CD4-positive, alpha-beta memory T cell (primary cell): Measurements from ENCODE around the gene FHIT. TPM values are rescaled to one million over a fixed set of nuclear protein-coding genes. Genes with fewer than 3 reads are reported as not detected.

Source experiments
- CTCF ChIA-PET: fragments of 350-600 bp; sonication (Branson Sonifier 250); formaldehyde crosslinking; loops from one replicate; lab custom pipeline; 2021; ENCODE audit warnings: inconsistent platforms; ENCODE audit not compliant: partially characterized antibody; lab: Charles Lee
- POLR2A ChIA-PET: fragments of 350-600 bp; sonication (Branson Sonifier 250); formaldehyde crosslinking; loops from one replicate; lab custom pipeline; 2021; ENCODE audit not compliant: partially characterized antibody; lab: Charles Lee
- DNase-seq, 5 donors: peaks; one replicate each; pipeline versions ENCODE4 v3.0.0 to v3.0.0-alpha.2; 2020 to 2022; ENCODE audit warnings: mixed read lengths in 1 of 5
- H3K27ac ChIP-seq: one replicate; pipeline ENCODE4 v1.7.0; 2013; ENCODE audit warnings: low read depth, low read length
- H3K27me3 ChIP-seq: 2 replicates; pipeline ENCODE4 v1.7.0; 2013; ENCODE audit warnings: mild to moderate bottlenecking, low read length, moderate library complexity; ENCODE audit not compliant: insufficient read depth
- H3K36me3 ChIP-seq: 2 replicates; pipeline ENCODE4 v1.7.0; 2013; ENCODE audit warnings: mild to moderate bottlenecking, low read length, moderate library complexity; ENCODE audit not compliant: insufficient read depth
- H3K4me1 ChIP-seq: 2 replicates; pipeline ENCODE4 v1.7.0; 2013; ENCODE audit warnings: mild to moderate bottlenecking, low read length, moderate library complexity; ENCODE audit not compliant: insufficient read depth
- H3K4me3 ChIP-seq, 2 donors: one replicate each; pipeline ENCODE4 v1.7.0; 2013; ENCODE audit warnings: low read length in 2 of 2, mild to moderate bottlenecking in 1 of 2
- H3K9me3 ChIP-seq, 2 donors: one replicate each; pipeline ENCODE4 v1.7.0; 2013; ENCODE audit warnings: low read length in 2 of 2, control low read depth in 1 of 2; ENCODE audit not compliant: control insufficient read depth in 1 of 2
- H3K27ac Mint-ChIP-seq, 7 donors: one replicate each; pipeline ENCODE4 v1.8.0; 2020 to 2021; ENCODE audit warnings: mixed read lengths in 7 of 7, mild to moderate bottlenecking in 6 of 7, inconsistent platforms in 3 of 7, moderate library complexity in 3 of 7
- H3K27me3 Mint-ChIP-seq, 2 donors: one replicate each; pipeline ENCODE4 v1.8.0; 2020 to 2021; ENCODE audit warnings: mixed read lengths in 2 of 2
- H3K36me3 Mint-ChIP-seq, 2 donors: one replicate each; pipeline ENCODE4 v1.8.0; 2020 to 2021; ENCODE audit warnings: mixed read lengths in 2 of 2, inconsistent platforms in 1 of 2, mild to moderate bottlenecking in 1 of 2
- H3K4me1 Mint-ChIP-seq, 4 donors: one replicate each; pipeline ENCODE4 v1.8.0; 2020 to 2021; ENCODE audit warnings: mixed read lengths in 4 of 4, mild to moderate bottlenecking in 1 of 4
- H3K4me3 Mint-ChIP-seq, 8 donors: one replicate each; pipeline ENCODE4 v1.8.0; 2020 to 2021; ENCODE audit warnings: mixed read lengths in 8 of 8, mild to moderate bottlenecking in 7 of 8, moderate library complexity in 6 of 8, inconsistent platforms in 3 of 8
- H3K9me3 Mint-ChIP-seq, 8 donors: one replicate each; pipeline ENCODE4 v1.8.0; 2020 to 2021; ENCODE audit warnings: mixed read lengths in 8 of 8, mild to moderate bottlenecking in 5 of 8, inconsistent platforms in 3 of 8, moderate library complexity in 1 of 8
- intact Hi-C: fragments of 100-400 bp; cut with micrococcal nuclease; formaldehyde crosslinking; loops from one replicate; pipeline ENCODE4 v1.15.1; 2023
- polyA plus RNA-seq, 2 donors: library from polyadenylated mRNA; unstranded; fragments of 300-500 nt; fragmentation: Illumina TruSeq; gene quantifications; one replicate each; pipeline ENCODE4 v1.2.3, GENCODE V29; 2021
- total RNA-seq, 2 experiments: library from RNA; stranded (reverse); gene quantifications; one replicate each; pipeline ENCODE4 v1.2.3, GENCODE V29; 2021

The FHIT gene
- total and polyA plus RNA-seq, 4 experiments from 2014 or later = 8.5 to 58.7 (median 33.2) TPM

DNA sequence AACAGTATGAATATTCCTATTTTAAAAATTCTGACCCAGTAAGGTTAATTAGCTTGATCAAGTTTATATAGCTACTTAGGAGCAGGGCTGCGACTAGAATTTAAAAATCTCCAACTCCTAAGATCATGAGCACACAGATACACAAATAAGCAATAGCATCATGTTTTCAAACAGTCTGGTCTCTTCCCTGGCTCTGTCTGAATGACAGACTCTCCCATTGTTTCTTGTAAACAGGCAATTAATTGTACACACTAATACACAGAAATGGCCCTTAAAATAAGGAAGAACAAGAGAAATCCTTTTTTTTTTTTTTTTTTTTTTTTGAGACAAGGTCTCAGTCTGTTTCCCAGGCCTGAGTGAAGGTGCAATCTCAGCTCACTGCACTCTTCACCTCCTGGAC lies 1137.1 kb downstream of the FHIT start:
- Histone ChIP-seq H3K4me3 (no peak overlapping the region), H3K9me3 (no peaks in the 10 kb centered on the region), H3K4me1 (no peaks in the 10 kb centered on the region), H3K27ac (no peak overlapping the region), H3K36me3 (no peaks in the 10 kb centered on the region), H3K27me3 (no peaks in the 10 kb centered on the region)
- CTCF ChIA-PET = interaction anchor here (0.6 kb wide), 1 partner anchor 903 kb away, joined by 4 read pairs; no protein-coding TSS in a partner anchor
- intact Hi-C loops = no loop called here
- peaks cover 0 to 3% of the 10 kb centered on the region in 2 donors for H3K36me3 Mint-ChIP-seq
- POLR2A ChIA-PET = no interaction called here
- no peak for DNase-seq
- H3K4me1 Mint-ChIP-seq = no peaks in the 10 kb centered on the region
- H3K27me3 Mint-ChIP-seq = no peaks in the 10 kb centered on the region
- no peak overlapping the region for H3K27ac Mint-ChIP-seq
- peaks cover 0 to 2% (median 0%) of the 10 kb centered on the region in 8 donors for H3K9me3 Mint-ChIP-seq
- H3K4me3 Mint-ChIP-seq = no peak overlapping the region

DNA sequence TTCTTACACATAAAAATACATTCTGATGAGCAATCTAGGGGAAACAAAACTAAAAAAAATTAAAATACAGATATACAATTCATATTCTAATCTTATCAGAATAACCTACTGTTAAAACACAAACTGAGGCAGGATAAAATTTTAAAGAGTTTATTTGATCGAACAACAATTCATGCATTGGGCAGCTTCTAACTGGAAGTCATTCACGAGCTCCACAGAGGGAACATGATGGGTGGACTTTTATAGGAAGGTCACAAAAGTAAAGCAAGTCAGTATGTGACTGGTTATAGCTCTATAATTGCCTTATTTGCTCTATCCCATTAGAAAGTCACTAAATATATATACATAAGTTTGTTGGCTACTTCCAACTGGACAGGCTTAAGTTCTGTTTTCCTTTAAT lies 1144.0 kb downstream of the FHIT start:
- no peaks in the 10 kb centered on the region for H3K27me3 ChIP-seq
- ChIA-PET CTCF (no interaction called here), POLR2A (no interaction called here)
- intact Hi-C loops = no loop called here
- H3K9me3 ChIP-seq = no peaks in the 10 kb centered on the region
- no peaks in the 10 kb centered on the region for H3K36me3 ChIP-seq
- Mint-ChIP-seq H3K9me3 (peaks cover 0 to 2% (median 0%) of the 10 kb centered on the region in 8 donors), H3K36me3 (peaks cover 0 to 3% of the 10 kb centered on the region in 2 donors), H3K4me3 (no peak overlapping the region), H3K27ac (no peak overlapping the region), H3K4me1 (peaks cover 9 to 17% (median 11%) of the 10 kb centered on the region in 4 donors), H3K27me3 (no peaks in the 10 kb centered on the region)
- peaks cover 15% of the 10 kb centered on the region for H3K4me1 ChIP-seq
- no peak overlapping the region for H3K4me3 ChIP-seq
- no peak overlapping the region for H3K27ac ChIP-seq
- DNase-seq = no peak

DNA sequence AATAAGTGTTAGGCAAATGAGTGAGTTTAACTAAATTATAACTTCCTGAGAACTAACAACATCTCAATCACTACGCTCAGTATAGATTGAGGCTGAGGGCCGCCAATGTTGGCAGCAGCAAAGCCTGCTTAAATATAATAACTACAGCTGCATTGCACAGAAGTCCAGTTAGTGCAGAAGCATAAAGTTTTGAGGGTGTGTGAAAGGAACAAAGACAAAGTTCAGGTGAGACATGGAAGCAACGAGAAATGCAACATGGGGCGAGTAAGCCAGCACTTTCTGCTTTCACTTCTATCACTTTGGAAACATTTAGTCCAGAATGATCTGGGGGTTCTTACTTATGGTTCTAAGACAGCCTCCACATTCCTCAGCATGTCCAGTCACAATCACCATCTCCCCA lies 1149.1 kb downstream of the FHIT start:
- Mint-ChIP-seq H3K9me3 (peaks cover 0 to 4% (median 0%) of the 10 kb centered on the region in 8 donors), H3K4me1 (peaks cover 9 to 17% (median 11%) of the 10 kb centered on the region in 4 donors)

DNA sequence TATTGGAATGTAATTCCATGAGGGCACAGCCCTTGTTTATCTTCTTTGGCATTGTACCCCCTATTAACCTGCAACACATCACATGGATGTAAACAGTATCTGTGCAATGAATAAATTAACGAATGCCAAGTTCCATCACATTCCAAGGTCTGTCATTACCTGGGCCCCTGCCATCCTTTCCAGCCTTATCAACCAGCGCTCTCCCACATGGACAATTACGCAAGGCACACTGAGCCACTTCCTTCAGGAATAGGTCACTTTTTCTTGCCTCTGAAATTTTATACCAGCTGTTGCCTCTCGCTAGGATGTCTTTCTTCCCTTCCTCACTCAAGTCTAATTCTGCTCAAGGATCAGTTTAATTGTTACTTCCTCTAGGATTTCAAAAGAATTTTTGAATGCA lies 1149.6 kb downstream of the FHIT start:
- ChIA-PET CTCF (no interaction called here), POLR2A (no interaction called here)
- Mint-ChIP-seq H3K27me3 (no peaks in the 10 kb centered on the region), H3K4me3 (no peak overlapping the region), H3K27ac (no peak overlapping the region), H3K4me1 (peaks cover 9 to 17% (median 11%) of the 10 kb centered on the region in 4 donors), H3K9me3 (peaks cover 0 to 4% (median 0%) of the 10 kb centered on the region in 8 donors), H3K36me3 (no peaks in the 10 kb centered on the region)
- no peaks in the 10 kb centered on the region for H3K9me3 ChIP-seq
- intact Hi-C loops = no loop called here
- no peaks in the 10 kb centered on the region for H3K27me3 ChIP-seq
- H3K36me3 ChIP-seq = no peaks in the 10 kb centered on the region
- no peak overlapping the region for H3K27ac ChIP-seq
- H3K4me1 ChIP-seq = peaks cover 15% of the 10 kb centered on the region
- H3K4me3 ChIP-seq = no peak overlapping the region
- no peak for DNase-seq

More for the DNA sequence above, 1149.1 kb downstream of the FHIT start:
- Mint-ChIP-seq H3K4me3 (no peak overlapping the region), H3K27me3 (no peaks in the 10 kb centered on the region), H3K36me3 (no peaks in the 10 kb centered on the region), H3K27ac (peak overlapping the region in 1 of 7 donors; percentile 14)
- no peak for DNase-seq
- peaks cover 15% of the 10 kb centered on the region for H3K4me1 ChIP-seq
- no peak overlapping the region for H3K4me3 ChIP-seq
- ChIA-PET CTCF (no interaction called here), POLR2A (no interaction called here)
- no peaks in the 10 kb centered on the region for H3K27me3 ChIP-seq
- H3K27ac ChIP-seq = no peak overlapping the region
- H3K9me3 ChIP-seq = no peaks in the 10 kb centered on the region
- H3K36me3 ChIP-seq = no peaks in the 10 kb centered on the region
- intact Hi-C loops = no loop called here

DNA sequence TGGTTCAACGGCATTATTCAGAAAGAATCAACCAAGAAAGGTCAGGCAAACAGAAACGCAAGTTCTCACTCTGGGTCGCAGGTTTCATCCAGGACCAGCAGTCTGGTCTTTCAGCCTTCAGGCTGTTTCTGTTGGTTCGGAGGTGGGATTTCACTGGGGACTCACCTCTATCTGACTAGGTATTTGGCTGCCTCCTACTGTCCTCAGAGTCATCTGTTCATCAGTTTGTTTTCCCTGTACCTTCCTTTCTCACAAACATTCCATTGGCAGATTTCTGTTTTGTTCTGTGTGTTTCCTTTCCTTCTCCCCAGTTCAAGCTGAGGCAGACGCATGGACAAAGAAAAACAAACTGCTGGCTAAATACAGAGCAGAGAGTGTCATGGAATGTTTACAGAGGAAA lies 1154.8 kb downstream of the FHIT start:
- Histone ChIP-seq H3K9me3 (no peaks in the 10 kb centered on the region), H3K27ac (no peak overlapping the region), H3K4me1 (no peaks in the 10 kb centered on the region), H3K4me3 (no peak overlapping the region), H3K27me3 (no peaks in the 10 kb centered on the region), H3K36me3 (no peaks in the 10 kb centered on the region)
- Mint-ChIP-seq H3K4me3 (peak overlapping the region in 1 of 8 donors; percentile 23), H3K4me1 (peaks cover 2 to 19% (median 10%) of the 10 kb centered on the region in 4 donors), H3K9me3 (peaks cover 0 to 8% (median 2%) of the 10 kb centered on the region in 8 donors), H3K27ac (no peak overlapping the region), H3K36me3 (peaks cover 0 to 3% of the 10 kb centered on the region in 2 donors), H3K27me3 (no peaks in the 10 kb centered on the region)
- POLR2A ChIA-PET = no interaction called here
- no peak for DNase-seq
- intact Hi-C loops = no loop called here
- CTCF ChIA-PET = no interaction called here

DNA sequence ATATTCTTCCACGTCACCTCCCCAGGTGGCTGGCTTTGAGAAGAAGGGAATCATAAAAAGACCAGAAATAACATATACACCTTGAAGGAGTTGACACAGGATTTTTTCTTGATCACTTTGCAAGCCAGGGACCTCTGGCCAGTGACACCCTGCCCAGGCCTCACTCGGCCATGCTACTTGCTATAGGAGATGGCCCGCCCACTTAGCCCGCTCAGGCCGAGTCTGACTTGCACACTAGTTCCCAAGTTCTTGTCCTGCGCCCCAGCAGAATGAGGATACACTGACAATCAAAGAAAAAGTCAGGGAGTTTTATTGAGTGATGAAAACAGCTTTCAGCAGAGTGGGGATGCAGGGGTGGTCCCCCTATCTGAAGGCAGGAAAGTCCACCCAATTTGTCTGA lies 1155.3 kb downstream of the FHIT start:
- intact Hi-C loops = no loop called here
- POLR2A ChIA-PET = no interaction called here
- H3K27ac Mint-ChIP-seq = no peak overlapping the region

DNA sequence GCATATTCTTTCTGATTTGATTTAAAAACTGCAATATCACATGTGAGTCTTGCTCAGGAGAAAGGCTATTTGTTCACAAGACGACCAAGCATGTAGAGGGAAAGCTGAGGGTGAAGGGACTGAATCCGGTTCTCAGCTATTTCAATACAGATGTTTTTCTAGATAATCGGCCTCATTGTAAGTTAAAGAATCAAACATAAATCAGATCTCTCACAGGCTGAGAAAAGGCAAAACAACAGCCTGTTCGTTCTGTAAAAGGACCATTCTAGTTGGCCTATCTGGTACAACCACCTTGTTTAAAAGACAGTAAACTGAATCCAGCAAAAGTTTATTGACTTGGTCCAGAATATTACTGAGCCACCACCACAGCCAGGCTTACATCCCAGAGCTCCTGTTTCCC lies 1155.7 kb downstream of the FHIT start:
- H3K27ac Mint-ChIP-seq = peak overlapping the region in 1 of 7 donors; percentile 42
- H3K36me3 Mint-ChIP-seq = peaks cover 0 to 3% of the 10 kb centered on the region in 2 donors
- CTCF ChIA-PET = no interaction called here
- no peaks in the 10 kb centered on the region for H3K9me3 ChIP-seq
- no peak overlapping the region for H3K4me3 ChIP-seq
- POLR2A ChIA-PET = no interaction called here
- no peaks in the 10 kb centered on the region for H3K27me3 ChIP-seq
- no peak overlapping the region for H3K4me3 Mint-ChIP-seq
- no peaks in the 10 kb centered on the region for H3K27me3 Mint-ChIP-seq
- H3K36me3 ChIP-seq = no peaks in the 10 kb centered on the region
- H3K4me1 Mint-ChIP-seq = peaks cover 2 to 19% (median 10%) of the 10 kb centered on the region in 4 donors
- peaks cover 0 to 8% (median 2%) of the 10 kb centered on the region in 8 donors for H3K9me3 Mint-ChIP-seq
- no peaks in the 10 kb centered on the region for H3K4me1 ChIP-seq
- intact Hi-C loops = no loop called here
- no peak overlapping the region for H3K27ac ChIP-seq
- no peak for DNase-seq

More for the DNA sequence above, 1155.3 kb downstream of the FHIT start:
- Histone ChIP-seq H3K4me3 (no peak overlapping the region), H3K36me3 (no peaks in the 10 kb centered on the region), H3K9me3 (no peaks in the 10 kb centered on the region), H3K27me3 (no peaks in the 10 kb centered on the region), H3K4me1 (no peaks in the 10 kb centered on the region), H3K27ac (no peak overlapping the region)
- Mint-ChIP-seq H3K9me3 (peaks cover 0 to 8% (median 2%) of the 10 kb centered on the region in 8 donors), H3K27me3 (no peaks in the 10 kb centered on the region), H3K36me3 (peaks cover 0 to 3% of the 10 kb centered on the region in 2 donors), H3K4me3 (no peak overlapping the region), H3K4me1 (peaks cover 2 to 19% (median 10%) of the 10 kb centered on the region in 4 donors)
- DNase-seq = no peak
- CTCF ChIA-PET = no interaction called here
